Thyroid gland (tissue), 4 donors: ENCODE measurements around the gene MIA.

ENCODE experiments used
- POLR2A ChIP-seq, 2 donors: fragments of 450-650 bp; IDR thresholded peaks; one replicate each; pipeline ENCODE4 v1.6.1; 2017; ENCODE audit warnings: antibody characterized with exemption in 2 of 2, mild to moderate bottlenecking in 2 of 2, moderate library complexity in 1 of 2
- TF ChIP-seq, protein P1 (sequence below), 6 experiments: fragments of 200-600 bp in 3 of 6; fragments of 450-650 bp in 3 of 6; sonication (generic) in 3 of 6; IDR thresholded peaks; one replicate each; pipeline ENCODE4 v1.5.1; 2016 to 2019; ENCODE audit warnings: antibody characterized with exemption in 6 of 6, mild to moderate bottlenecking in 2 of 6, inconsistent platforms in 1 of 6, moderate library complexity in 1 of 6

DNA sequence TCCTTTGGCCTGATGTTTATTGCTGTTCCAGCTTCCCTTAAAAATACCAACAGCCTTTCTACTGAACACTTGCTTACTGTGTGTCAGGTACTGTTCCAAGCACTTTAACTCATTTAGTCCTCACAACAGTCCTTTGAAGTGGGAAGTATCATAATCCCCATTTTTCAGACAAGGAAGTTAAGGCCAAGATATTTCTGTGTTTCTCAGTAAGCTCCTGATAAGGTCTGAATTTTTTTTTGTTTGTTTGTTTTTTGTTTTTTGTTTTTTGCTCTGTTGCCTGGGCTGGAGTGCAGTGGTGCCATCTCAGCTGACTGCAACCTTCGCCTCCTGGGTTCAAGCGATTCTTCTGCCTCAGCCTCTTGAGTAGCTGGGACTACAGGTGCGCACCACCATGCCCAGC is 16.8 kb upstream of the MIA start:
- TF ChIP-seq, protein P1, sequence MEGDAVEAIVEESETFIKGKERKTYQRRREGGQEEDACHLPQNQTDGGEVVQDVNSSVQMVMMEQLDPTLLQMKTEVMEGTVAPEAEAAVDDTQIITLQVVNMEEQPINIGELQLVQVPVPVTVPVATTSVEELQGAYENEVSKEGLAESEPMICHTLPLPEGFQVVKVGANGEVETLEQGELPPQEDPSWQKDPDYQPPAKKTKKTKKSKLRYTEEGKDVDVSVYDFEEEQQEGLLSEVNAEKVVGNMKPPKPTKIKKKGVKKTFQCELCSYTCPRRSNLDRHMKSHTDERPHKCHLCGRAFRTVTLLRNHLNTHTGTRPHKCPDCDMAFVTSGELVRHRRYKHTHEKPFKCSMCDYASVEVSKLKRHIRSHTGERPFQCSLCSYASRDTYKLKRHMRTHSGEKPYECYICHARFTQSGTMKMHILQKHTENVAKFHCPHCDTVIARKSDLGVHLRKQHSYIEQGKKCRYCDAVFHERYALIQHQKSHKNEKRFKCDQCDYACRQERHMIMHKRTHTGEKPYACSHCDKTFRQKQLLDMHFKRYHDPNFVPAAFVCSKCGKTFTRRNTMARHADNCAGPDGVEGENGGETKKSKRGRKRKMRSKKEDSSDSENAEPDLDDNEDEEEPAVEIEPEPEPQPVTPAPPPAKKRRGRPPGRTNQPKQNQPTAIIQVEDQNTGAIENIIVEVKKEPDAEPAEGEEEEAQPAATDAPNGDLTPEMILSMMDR (IDR thresholded peaks at IDR 0.05): no peak
- TF ChIP-seq POLR2A (IDR thresholded peaks at IDR 0.05): no peak
